Panc1 (cell line): ENCODE results near the gene FAM199X. TPM values are rescaled to one million over a fixed set of nuclear protein-coding genes. Genes with fewer than 3 reads are reported as not detected.

Experiments used
- ATAC-seq: fragments of 200-7000 bp; cut with Tn5 transposase; 2 replicates; pipeline ENCODE4 v1.9.1; 2020; ENCODE audit warnings: mild to moderate bottlenecking, moderate library complexity
- BruUV-seq: library from RNA; stranded (reverse); fragments of 400-500 nt; replicated peaks from 2 replicates; lab custom pipeline; 2021; lab: Mats Ljungman, UMichigan
- CTCF ChIA-PET: fragments of 300-600 bp; sonication (Branson Sonifier 250); formaldehyde crosslinking; loops from one replicate; lab custom pipeline; 2022; ENCODE audit warnings: antibody characterized with exemption; lab: Charles Lee
- POLR2A ChIA-PET: fragments of 300-600 bp; sonication (Branson Sonifier 250); formaldehyde crosslinking; loops from one replicate; lab custom pipeline; 2022; ENCODE audit warnings: antibody characterized with exemption; lab: Charles Lee
- DNase-seq: peaks from one replicate; pipeline ENCODE4 v3.0.0-alpha.2; 2010; ENCODE audit warnings: low read depth, low spot score
- H3K27ac ChIP-seq: 2 replicates; pipeline ENCODE4 v1.5.1; 2011; ENCODE audit warnings: mild to moderate bottlenecking, low read length, inconsistent platforms
- H3K27me3 ChIP-seq: fragments of 200-500 bp; sonication (Bioruptor generic); 2 replicates; pipeline ENCODE4 v1.6.0; 2014; ENCODE audit warnings: low read length, inconsistent platforms; ENCODE audit not compliant: control insufficient read depth, insufficient read depth
- H3K36me3 ChIP-seq: fragments of 200-500 bp; sonication (Bioruptor generic); 2 replicates; pipeline ENCODE4 v1.5.1; 2014; ENCODE audit warnings: inconsistent platforms, mild to moderate bottlenecking, low read length, moderate library complexity; ENCODE audit not compliant: control insufficient read depth, insufficient read depth
- H3K4me1 ChIP-seq: 2 replicates; pipeline ENCODE4 v1.5.1; 2011; ENCODE audit warnings: inconsistent platforms, mild to moderate bottlenecking, low read length, moderate library complexity; ENCODE audit not compliant: control insufficient read depth, insufficient read depth
- H3K4me3 ChIP-seq, 2 experiments: 2 replicates each; pipeline ENCODE4 v1.5.1; 2011 to 2012; ENCODE audit warnings: low read depth in 2 of 2, low read length in 2 of 2, mild to moderate bottlenecking in 2 of 2, inconsistent platforms in 1 of 2, moderate library complexity in 1 of 2
- H3K9me3 ChIP-seq: fragments of 200-500 bp; sonication (Bioruptor generic); 2 replicates; pipeline ENCODE4 v1.5.1; 2014; ENCODE audit warnings: low read depth, mild to moderate bottlenecking, inconsistent platforms, low read length, moderate library complexity; ENCODE audit not compliant: control insufficient read depth, insufficient read depth
- CTCF ChIP-seq: fragments of 450-650 bp; IDR thresholded peaks from 2 replicates; pipeline ENCODE4 v1.5.1; 2017; ENCODE audit warnings: mild to moderate bottlenecking
- POLR2AphosphoS5 ChIP-seq: IDR thresholded peaks from 2 replicates; pipeline ENCODE4 v1.6.1; 2012; ENCODE audit warnings: mild to moderate bottlenecking, low read depth, low read length, moderate library complexity
- REST ChIP-seq, 2 experiments: IDR thresholded peaks; 2 replicates each; pipeline ENCODE4 v1.6.1; 2011 to 2012; ENCODE audit warnings: low read depth in 2 of 2, control low read depth in 1 of 2, low read length in 1 of 2, mild to moderate bottlenecking in 1 of 2, moderate library complexity in 1 of 2; ENCODE audit not compliant: insufficient read depth in 1 of 2
- SIN3A ChIP-seq: IDR thresholded peaks from 2 replicates; pipeline ENCODE4 v1.6.1; 2012; ENCODE audit warnings: low read depth, mild to moderate bottlenecking, low read length, moderate library complexity, borderline replicate concordance; ENCODE audit not compliant: insufficient read depth
- TCF7L2 ChIP-seq: IDR thresholded peaks from 2 replicates; pipeline ENCODE4 v1.6.1; 2011; ENCODE audit warnings: mild to moderate bottlenecking, low read depth, low read length, inconsistent platforms
- in situ Hi-C: cut with HindIII; loops from 2 replicates; pipeline ENCODE4 v1.10.0; 2016; ENCODE audit warnings: low sequenced_read_pairs, low pct_unique_long_range_greater_than_20kb
- intact Hi-C: fragments of 100-400 bp; cut with micrococcal nuclease; formaldehyde crosslinking; loops from one replicate; pipeline ENCODE4 v1.10.0; 2022; ENCODE audit not compliant: unreplicated experiment
- total RNA-seq: library from RNA; stranded (reverse); gene quantifications from one replicate; pipeline ENCODE4 v1.2.1, GENCODE V29; 2021; ENCODE audit not compliant: unreplicated experiment

Gene FAM199X
- total RNA-seq, 1 experiment from 2014 or later: 56.8 TPM

GRCh38 chrX:104130808-104131207 lies 35.4 kb upstream of the FAM199X start:
- H3K36me3 ChIP-seq: no peaks in the 10 kb centered on the region
- no peaks in the 10 kb centered on the region for H3K4me1 ChIP-seq
- DNase-seq (no peak), ATAC-seq (no peak)
- in situ Hi-C loops (no loop called here), intact Hi-C loops (loop anchor here (10.0 kb wide), 1 partner anchor 286 kb away; no protein-coding TSS in a partner anchor)
- TF ChIP-seq TCF7L2 (no peak), POLR2AphosphoS5 (no peak), CTCF (no peak), REST (IDR thresholded peaks at IDR 0.05; ENCODE audit: insufficient read depth in 1 of 2, low read depth in 2 of 2, low read length in 1 of 2) (no peak), SIN3A (no peak)
- H3K27me3 ChIP-seq: no peaks in the 10 kb centered on the region
- no peak overlapping the region for H3K27ac ChIP-seq
- H3K9me3 ChIP-seq: no peaks in the 10 kb centered on the region
- no TSS peak for BruUV-seq
- ChIA-PET CTCF (no interaction called here), POLR2A (no interaction called here)
- no peak overlapping the region for H3K4me3 ChIP-seq

- no peak for ATAC-seq
- BruUV-seq: no TSS peak
- no peak overlapping the region for H3K27ac ChIP-seq
- DNase-seq: no peak
- in situ Hi-C loops: no loop called here
- H3K36me3 ChIP-seq: no peaks in the 10 kb centered on the region
- H3K4me1 ChIP-seq: peaks cover 4% of the 10 kb centered on the region
- no peak overlapping the region for H3K4me3 ChIP-seq
- no peak for TF ChIP-seq TCF7L2
- no peaks in the 10 kb centered on the region for H3K27me3 ChIP-seq
- intact Hi-C loops: loop anchor here (10.0 kb wide), 1 partner anchor 290 kb away; no protein-coding TSS in a partner anchor
- CTCF ChIA-PET: no interaction called here
- no peaks in the 10 kb centered on the region for H3K9me3 ChIP-seq
- POLR2A ChIA-PET: no interaction called here
These were observed 31.5 kb upstream of the FAM199X start for GRCh38 chrX:104134583-104135261.

- ATAC-seq: no peak
- H3K4me1 ChIP-seq: peaks cover 4% of the 10 kb centered on the region
- H3K36me3 ChIP-seq: no peaks in the 10 kb centered on the region
- TF ChIP-seq POLR2AphosphoS5: no peak
- TF ChIP-seq CTCF: no peak
- TF ChIP-seq TCF7L2: no peak
- TF ChIP-seq REST (IDR thresholded peaks at IDR 0.05; ENCODE audit: insufficient read depth in 1 of 2, low read depth in 2 of 2, low read length in 1 of 2): no peak
- no peak for TF ChIP-seq SIN3A
- no peak overlapping the region for H3K4me3 ChIP-seq
- no TSS peak for BruUV-seq
- intact Hi-C loops (loop anchor here (1.0 to 10.0 kb wide), 2 partner anchors 37 to 291 kb away; no protein-coding TSS in a partner anchor), in situ Hi-C loops (no loop called here)
- H3K9me3 ChIP-seq: no peaks in the 10 kb centered on the region
- ChIA-PET CTCF (interaction anchor here (0.6 kb wide), 1 partner anchor 1477 kb away, joined by 5 read pairs; no protein-coding TSS in a partner anchor), POLR2A (no interaction called here)
- DNase-seq: no peak
- H3K27ac ChIP-seq: no peak overlapping the region
- no peaks in the 10 kb centered on the region for H3K27me3 ChIP-seq
These were observed 30.6 kb upstream of the FAM199X start for GRCh38 chrX:104135677-104136076.
